Measurements from ENCODE around the gene DACT2. TPM values are rescaled to one million over a fixed set of nuclear protein-coding genes. Genes with fewer than 3 reads are reported as not detected.
"Not testable (repeated sequence)": the region's sequence is repeated elsewhere in the genome, so short reads cannot be mapped to it uniquely, and the experiment has no call there.

DACT2 gene
- total RNA-seq, 1 donor from 2014 or later = 0.84 TPM

DNA sequence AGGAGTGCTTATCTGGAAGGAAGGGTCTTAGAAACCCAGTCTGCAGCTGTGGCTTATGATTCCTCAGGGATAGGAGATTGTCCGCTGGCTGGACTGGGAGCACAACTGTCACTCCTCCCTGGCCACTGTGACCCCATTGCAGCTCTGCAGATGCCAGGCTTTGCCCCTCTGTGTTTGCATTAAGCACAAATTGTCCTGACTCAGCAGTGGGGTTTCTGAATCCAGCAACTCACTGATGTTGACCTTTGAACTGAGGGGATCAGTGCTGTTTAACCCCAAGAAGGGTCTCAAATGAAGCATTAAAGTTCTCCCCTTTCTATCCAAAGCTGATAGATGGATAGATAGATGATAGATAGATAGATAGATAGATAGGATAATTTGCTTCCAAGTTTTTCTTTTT, 29.5 kb downstream of the DACT2 start:
- peaks cover 5% of the 10 kb centered on the region for H3K27me3 ChIP-seq (ENCODE audit: control insufficient read depth, insufficient read depth, low read length)
- no peak overlapping the region for H3K4me3 ChIP-seq (ENCODE audit: low read depth, low read length)
- H3K36me3 ChIP-seq (ENCODE audit: control insufficient read depth, insufficient read depth, low read length) = no peaks in the 10 kb centered on the region
- no peak for DNase-seq (ENCODE audit: low read depth)
- TF ChIP-seq, protein P1, sequence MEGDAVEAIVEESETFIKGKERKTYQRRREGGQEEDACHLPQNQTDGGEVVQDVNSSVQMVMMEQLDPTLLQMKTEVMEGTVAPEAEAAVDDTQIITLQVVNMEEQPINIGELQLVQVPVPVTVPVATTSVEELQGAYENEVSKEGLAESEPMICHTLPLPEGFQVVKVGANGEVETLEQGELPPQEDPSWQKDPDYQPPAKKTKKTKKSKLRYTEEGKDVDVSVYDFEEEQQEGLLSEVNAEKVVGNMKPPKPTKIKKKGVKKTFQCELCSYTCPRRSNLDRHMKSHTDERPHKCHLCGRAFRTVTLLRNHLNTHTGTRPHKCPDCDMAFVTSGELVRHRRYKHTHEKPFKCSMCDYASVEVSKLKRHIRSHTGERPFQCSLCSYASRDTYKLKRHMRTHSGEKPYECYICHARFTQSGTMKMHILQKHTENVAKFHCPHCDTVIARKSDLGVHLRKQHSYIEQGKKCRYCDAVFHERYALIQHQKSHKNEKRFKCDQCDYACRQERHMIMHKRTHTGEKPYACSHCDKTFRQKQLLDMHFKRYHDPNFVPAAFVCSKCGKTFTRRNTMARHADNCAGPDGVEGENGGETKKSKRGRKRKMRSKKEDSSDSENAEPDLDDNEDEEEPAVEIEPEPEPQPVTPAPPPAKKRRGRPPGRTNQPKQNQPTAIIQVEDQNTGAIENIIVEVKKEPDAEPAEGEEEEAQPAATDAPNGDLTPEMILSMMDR (IDR thresholded peaks at IDR 0.05; ENCODE audit: insufficient read depth, low read length, poor library complexity, severe bottlenecking) = no peak

DNA sequence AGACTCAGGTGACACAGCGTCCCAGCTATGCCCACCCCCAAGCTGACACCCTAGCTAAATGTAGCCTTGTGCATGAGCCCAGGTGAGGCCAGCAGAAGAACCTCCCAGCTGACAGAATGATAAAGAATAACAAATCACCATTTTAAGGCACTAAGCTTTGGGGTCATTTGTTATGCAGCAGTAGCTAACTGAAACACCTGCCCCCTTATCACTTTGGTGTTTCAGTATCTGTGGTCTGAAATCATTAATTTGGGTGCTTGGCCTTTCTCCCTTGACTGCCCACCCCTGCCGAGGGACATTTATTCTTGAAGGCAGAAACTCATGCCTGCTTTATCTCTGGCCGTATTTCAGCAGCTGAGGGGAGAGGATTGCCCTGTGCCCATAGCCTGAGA, 30.0 kb downstream of the DACT2 start:
- Histone ChIP-seq H3K4me3 (ENCODE audit: low read depth, low read length) (no peak overlapping the region), H3K27me3 (ENCODE audit: control insufficient read depth, insufficient read depth, low read length) (peaks cover 3% of the 10 kb centered on the region), H3K36me3 (ENCODE audit: control insufficient read depth, insufficient read depth, low read length) (no peaks in the 10 kb centered on the region)
- TF ChIP-seq, protein P1 (IDR thresholded peaks at IDR 0.05; ENCODE audit: insufficient read depth, low read length, poor library complexity, severe bottlenecking) = no peak
- DNase-seq (ENCODE audit: low read depth) = no peak

DNA sequence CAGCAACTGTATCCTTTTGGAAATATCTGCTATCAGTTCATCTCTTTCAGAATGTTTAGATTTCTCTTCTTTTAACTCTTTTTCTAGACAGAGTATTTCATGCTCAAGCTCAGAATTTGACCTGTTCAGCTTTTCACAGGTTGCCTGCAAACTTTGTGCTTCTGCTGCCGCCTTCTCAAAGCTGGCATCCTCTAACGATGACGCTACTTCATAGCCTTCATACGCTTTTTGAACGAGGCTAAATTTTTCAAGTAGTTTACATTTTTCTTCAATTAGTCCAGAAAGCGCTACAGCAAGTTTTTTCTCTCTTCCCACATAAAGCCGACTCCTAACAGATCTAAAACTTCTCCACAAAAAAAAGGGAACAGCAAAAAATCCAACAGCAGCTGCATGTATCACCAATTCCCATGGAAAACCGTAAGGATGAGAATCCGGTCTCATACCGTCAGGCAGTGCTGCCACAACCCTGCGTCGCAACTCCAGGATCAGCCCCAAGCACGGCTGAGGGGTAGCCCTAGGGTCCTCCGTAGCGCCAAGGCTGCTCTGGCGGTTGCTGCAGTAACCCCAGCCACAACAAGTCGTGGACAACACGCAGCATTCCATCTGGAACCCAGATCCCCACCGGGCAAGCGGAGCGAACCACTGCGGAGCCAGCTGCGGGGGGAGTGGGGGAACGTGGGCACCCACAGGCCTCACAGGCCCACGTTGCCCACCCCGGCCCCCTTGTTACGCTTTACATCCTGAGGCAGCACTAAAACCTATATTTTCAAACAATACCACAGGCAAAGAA, 30.6 kb downstream of the DACT2 start:
- no peaks in the 10 kb centered on the region for H3K36me3 ChIP-seq (ENCODE audit: control insufficient read depth, insufficient read depth, low read length)
- DNase-seq (ENCODE audit: low read depth) = no peak
- TF ChIP-seq, protein P1 (IDR thresholded peaks at IDR 0.05; ENCODE audit: insufficient read depth, low read length, poor library complexity, severe bottlenecking) = no peak
- H3K4me3 ChIP-seq (ENCODE audit: low read depth, low read length) = no peak overlapping the region
- H3K27me3 ChIP-seq (ENCODE audit: control insufficient read depth, insufficient read depth, low read length) = peaks cover under 1% of the 10 kb centered on the region

DNA sequence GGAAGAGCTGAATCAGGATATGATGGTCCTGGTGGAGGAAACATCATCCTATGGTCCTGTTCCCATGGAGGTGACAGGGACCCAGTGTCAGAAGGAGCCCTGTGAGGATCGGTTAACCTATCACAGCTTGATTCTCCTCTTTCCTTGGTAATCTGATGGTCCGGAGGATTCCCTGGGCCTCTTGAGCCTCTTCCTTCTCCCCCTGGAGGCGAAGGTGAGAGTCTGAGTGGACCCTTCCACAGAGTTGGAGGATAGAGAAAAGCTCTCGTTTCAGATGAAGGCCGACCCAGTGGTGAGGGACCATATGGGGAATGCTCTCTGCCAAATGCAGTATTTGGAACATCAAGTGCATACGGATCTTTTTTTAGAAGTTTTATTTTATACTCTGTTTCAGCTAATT, 32.1 kb downstream of the DACT2 start:
- DNase-seq (ENCODE audit: low read depth); H3K4me3 ChIP-seq (ENCODE audit: low read depth, low read length); H3K36me3 ChIP-seq (ENCODE audit: control insufficient read depth, insufficient read depth, low read length); H3K27me3 ChIP-seq (ENCODE audit: control insufficient read depth, insufficient read depth, low read length): not testable (repeated sequence)

DNA sequence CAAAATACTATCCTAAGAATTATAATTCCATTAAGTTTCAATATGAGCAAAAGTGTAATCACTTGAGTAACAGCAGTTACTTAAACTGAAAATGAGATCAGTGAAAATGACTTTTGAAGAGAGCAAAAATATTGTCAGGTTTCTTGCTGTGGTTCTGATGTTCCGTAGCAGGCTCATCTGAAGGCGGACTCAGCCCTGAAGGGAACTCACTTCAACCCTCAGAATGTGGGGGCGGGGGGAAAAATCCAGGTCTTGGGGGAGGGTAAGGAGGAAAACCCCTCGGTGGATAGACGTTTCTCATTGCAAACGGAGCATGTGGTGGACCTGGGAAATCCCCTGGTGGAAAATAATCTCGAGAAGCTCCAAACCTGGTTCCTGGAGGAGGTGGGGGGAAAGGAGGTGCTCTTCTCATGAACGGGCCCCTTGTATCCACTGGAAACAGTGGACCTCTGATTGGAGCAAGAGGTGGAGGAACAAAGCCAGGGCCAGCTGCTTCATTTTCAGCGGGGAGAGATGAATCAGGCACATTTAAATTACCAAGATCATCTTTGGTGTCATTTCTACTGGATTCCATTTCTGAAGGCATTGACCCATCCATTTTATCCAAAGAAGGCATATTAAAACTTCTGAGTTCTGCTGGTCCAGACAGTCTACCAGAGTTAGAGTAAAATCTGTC, 32.7 kb downstream of the DACT2 start:
- DNase-seq (ENCODE audit: low read depth); H3K4me3 ChIP-seq (ENCODE audit: low read depth, low read length); H3K27me3 ChIP-seq (ENCODE audit: control insufficient read depth, insufficient read depth, low read length); H3K36me3 ChIP-seq (ENCODE audit: control insufficient read depth, insufficient read depth, low read length): not testable (repeated sequence)

DNA sequence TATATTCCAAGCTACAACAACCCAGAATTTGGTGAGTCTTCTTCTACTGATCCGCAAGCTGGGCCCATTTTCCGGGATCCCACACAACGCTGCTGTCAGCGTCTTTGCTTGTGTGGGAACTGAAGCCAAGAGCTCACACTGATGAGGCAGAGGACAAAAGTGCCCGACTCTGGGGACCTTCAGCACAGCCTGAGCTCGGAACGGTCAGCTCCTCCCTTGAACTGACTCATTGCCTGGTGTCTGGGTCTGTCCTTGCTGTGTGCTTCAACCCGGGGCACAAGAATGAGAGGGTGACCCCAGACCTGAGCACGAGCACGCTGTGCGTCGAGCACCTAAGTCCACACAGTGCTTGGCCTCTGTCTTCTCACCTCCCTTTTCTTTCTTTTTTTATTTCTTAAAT, 33.5 kb downstream of the DACT2 start:
- no peak for DNase-seq (ENCODE audit: low read depth)
- TF ChIP-seq, protein P1 (IDR thresholded peaks at IDR 0.05; ENCODE audit: insufficient read depth, low read length, poor library complexity, severe bottlenecking) = no peak
- no peaks in the 10 kb centered on the region for H3K36me3 ChIP-seq (ENCODE audit: control insufficient read depth, insufficient read depth, low read length)
- H3K4me3 ChIP-seq (ENCODE audit: low read depth, low read length) = no peak overlapping the region
- H3K27me3 ChIP-seq (ENCODE audit: control insufficient read depth, insufficient read depth, low read length) = peaks cover 2% of the 10 kb centered on the region
